ENCODE data around the gene EIF4B. TPM values are rescaled to one million over a fixed set of nuclear protein-coding genes. Genes with fewer than 3 reads are reported as not detected.
A peak's percentile ranks its signal among the peaks of the same experiment; 100 is the strongest.

EIF4B gene
- total RNA-seq = 100 to 1,000 TPM; 367 to 585 (median 537) TPM

DNA sequence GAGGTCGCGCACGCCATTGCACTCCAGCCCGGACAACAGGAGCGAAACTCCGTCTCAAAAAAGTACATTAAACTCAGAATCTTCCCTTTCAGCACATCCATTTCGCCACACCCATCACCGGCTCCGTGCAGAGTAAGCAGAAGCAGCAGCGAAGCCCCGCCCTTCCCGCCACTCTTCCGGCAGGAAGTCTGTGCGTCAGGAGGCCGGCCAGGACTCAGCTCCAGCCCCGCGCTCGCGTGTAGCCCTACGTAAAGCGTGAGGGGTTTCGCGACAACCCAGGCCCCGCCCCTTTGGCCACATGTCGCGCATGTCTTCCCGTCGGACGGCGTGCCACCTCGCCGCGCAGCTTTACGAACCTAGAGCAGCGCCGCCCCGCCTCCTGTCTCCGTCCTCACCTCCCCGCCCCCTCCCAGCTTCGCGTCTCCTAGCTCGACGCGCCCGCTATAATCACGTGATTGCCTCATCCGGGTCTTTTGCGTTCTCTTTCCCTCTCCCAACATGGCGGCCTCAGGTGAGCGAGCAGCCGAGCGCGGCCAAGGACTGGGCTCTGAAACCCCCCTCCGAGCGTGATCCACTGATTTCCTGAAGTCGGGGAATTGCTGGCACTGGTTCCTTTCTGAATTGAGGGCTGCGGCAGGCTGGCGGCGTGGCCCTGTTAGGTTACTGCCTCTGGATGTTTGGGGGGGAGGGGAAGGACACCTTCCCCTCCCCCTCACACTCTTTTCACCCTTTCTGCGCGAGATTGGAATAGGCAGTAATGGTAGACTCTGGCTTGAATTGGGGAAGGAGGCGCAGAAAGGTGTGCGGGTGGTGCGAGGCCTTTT lies at the start of gene EIF4B:
EIF4B (plus strand) TSS at position 471 of the 824 bp plus-strand sequence; CDS start at position 499, 28 bp downstream.
- peaks cover 11 to 27% of the 10 kb centered on the region in 2 donors for H3K4me1 ChIP-seq (replicated peaks in 1 of 2)
- H3K4me3 ChIP-seq = peak within 1 kb of the TSS; percentile 57 to 94 (median 82)
- ATAC-seq (replicated peaks in 6 of 8) = peak; percentile 84 to 94 (median 92)
- peak within 1 kb of the TSS; percentile 98 for H3K27ac ChIP-seq
- in situ Hi-C loops (cut with MboI; ENCODE audit: low pct_unique_long_range_greater_than_20kb in 2 of 9, low sequenced_read_pairs in 9 of 9, unreplicated experiment in 9 of 9) = no loop called here
- WGBS, 10 experiments = 0 to 2% (median 0%) methylated on average over 5 to 11 of the region's 64 CpGs; no CpG with 5 or more reads in 5 of the 10 experiments

- in situ Hi-C loops (cut with MboI; ENCODE audit: low pct_unique_long_range_greater_than_20kb in 2 of 9, low sequenced_read_pairs in 9 of 9, unreplicated experiment in 9 of 9) = no loop called here
- no peak overlapping the region for H3K27ac ChIP-seq
- no peaks in the 10 kb centered on the region for H3K4me1 ChIP-seq (replicated peaks in 1 of 2)
- no peak overlapping the region for H3K4me3 ChIP-seq
- WGBS, 10 experiments = 20 to 78% (median 50%) methylated on average over 1 to 4 of the region's 5 CpGs; no CpG with 5 or more reads in 2 of the 10 experiments
- ATAC-seq (replicated peaks in 6 of 8) = no peak
These were observed 49.3 kb upstream of the EIF4B start for GRCh38 chr12:52956987-52957386.

- Histone ChIP-seq H3K4me1 (replicated peaks in 1 of 2) (peaks cover 0 to 11% of the 10 kb centered on the region in 2 donors), H3K27ac (no peak overlapping the region), H3K4me3 (no peak overlapping the region)
- 60 to 100% (median 82%) methylated on average over 1 to 9 of the region's 19 CpGs; no CpG with 5 or more reads in 1 of the 10 experiments for WGBS, 10 experiments
- in situ Hi-C loops (cut with MboI; ENCODE audit: low pct_unique_long_range_greater_than_20kb in 2 of 9, low sequenced_read_pairs in 9 of 9, unreplicated experiment in 9 of 9) = no loop called here
- peak in 4 of 8 experiments; percentile 21 to 48 (median 34) for ATAC-seq (replicated peaks in 6 of 8)
These were observed 41.5 kb upstream of the EIF4B start for GRCh38 chr12:52964556-52965336.

GRCh38 chr12:52965337-52965731 lies 40.9 kb upstream of the EIF4B start:
- H3K27ac ChIP-seq = no peak overlapping the region
- peak in 4 of 8 experiments; percentile 22 to 86 (median 48) for ATAC-seq (replicated peaks in 6 of 8)
- peaks cover 0 to 11% of the 10 kb centered on the region in 2 donors for H3K4me1 ChIP-seq (replicated peaks in 1 of 2)
- WGBS, 10 experiments = 24 to 60% methylated on average over 2 to 3 of the region's 28 CpGs; no CpG with 5 or more reads in 8 of the 10 experiments
- H3K4me3 ChIP-seq = no peak overlapping the region
- in situ Hi-C loops (cut with MboI; ENCODE audit: low pct_unique_long_range_greater_than_20kb in 2 of 9, low sequenced_read_pairs in 9 of 9, unreplicated experiment in 9 of 9) = no loop called here

GRCh38 chr12:52969166-52969795 lies 37.0 kb upstream of the EIF4B start:
- H3K4me1 ChIP-seq (replicated peaks in 1 of 2) = peaks cover 0 to 11% of the 10 kb centered on the region in 2 donors
- no peak for ATAC-seq (replicated peaks in 6 of 8)
- 42 to 100% (median 72%) methylated on average over 1 to 9 of the region's 12 CpGs for WGBS, 10 experiments
- no peak overlapping the region for H3K4me3 ChIP-seq
- H3K27ac ChIP-seq = no peak overlapping the region
- in situ Hi-C loops (cut with MboI; ENCODE audit: low pct_unique_long_range_greater_than_20kb in 2 of 9, low sequenced_read_pairs in 9 of 9, unreplicated experiment in 9 of 9) = no loop called here

DNA sequence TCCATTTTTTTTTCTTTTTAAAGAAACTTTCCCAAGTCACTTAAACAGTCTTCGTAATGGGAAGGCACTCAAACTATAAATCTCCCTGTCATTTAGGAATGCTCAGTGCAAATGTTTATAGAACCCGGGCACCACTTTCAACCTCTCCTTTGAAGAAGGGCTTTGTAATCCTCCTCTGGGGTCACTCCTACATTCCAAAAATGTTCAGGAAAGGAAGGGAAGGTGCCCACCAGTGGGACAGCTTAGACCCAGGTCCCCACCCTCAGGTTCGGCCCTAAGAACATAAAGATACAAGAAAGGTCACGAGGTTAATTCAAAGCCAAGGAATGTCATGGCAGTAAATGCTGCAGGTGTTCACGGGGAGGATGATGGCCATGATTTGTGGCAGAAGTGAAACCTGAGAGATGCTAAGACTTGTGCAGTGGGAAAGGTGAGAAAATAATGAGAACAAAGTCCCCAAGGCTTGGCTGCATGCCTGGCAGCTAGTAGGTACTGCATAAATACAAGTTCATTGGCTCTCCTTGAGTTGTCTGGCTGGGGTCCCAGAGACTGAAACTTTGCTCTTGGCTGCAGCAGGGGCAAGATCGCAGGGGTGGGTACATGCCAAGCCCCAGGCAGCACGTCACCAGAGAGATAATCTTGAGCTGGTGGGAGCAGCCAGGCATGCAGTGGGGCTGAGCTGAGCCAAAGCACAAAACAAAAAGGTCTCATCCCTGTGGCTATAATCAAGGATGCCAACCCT lies 36.3 kb upstream of the EIF4B start:
- Histone ChIP-seq H3K27ac (no peak overlapping the region), H3K4me1 (replicated peaks in 1 of 2) (peaks cover 0 to 11% of the 10 kb centered on the region in 2 donors), H3K4me3 (no peak overlapping the region)
- WGBS, 10 experiments = 23 to 80% (median 47%) methylated on average over 1 to 7 of the region's 7 CpGs; no CpG with 5 or more reads in 1 of the 10 experiments
- in situ Hi-C loops (cut with MboI; ENCODE audit: low pct_unique_long_range_greater_than_20kb in 2 of 9, low sequenced_read_pairs in 9 of 9, unreplicated experiment in 9 of 9) = loop anchor here in 1 of 9 experiments (10.0 kb wide), 1 partner anchor 85 kb away; no protein-coding TSS in a partner anchor
- ATAC-seq (replicated peaks in 6 of 8) = peak in 3 of 8 experiments; percentile 42 to 92 (median 57)

- H3K4me3 ChIP-seq = no peak overlapping the region
- 25 to 87% (median 64%) methylated on average over 1 to 7 of the region's 8 CpGs for WGBS, 10 experiments
These were observed 34.5 kb upstream of the EIF4B start for GRCh38 chr12:52971679-52972329.

GRCh38 chr12:52975204-52975603 lies 31.1 kb upstream of the EIF4B start:
- WGBS, 10 experiments = 60 to 100% (median 100%) methylated on average over 1 to 2 of the region's 3 CpGs; no CpG with 5 or more reads in 7 of the 10 experiments
- ATAC-seq (replicated peaks in 6 of 8) = no peak
- peaks cover 0 to 7% of the 10 kb centered on the region in 2 donors for H3K4me1 ChIP-seq (replicated peaks in 1 of 2)
- no peak overlapping the region for H3K27ac ChIP-seq
- no peak overlapping the region for H3K4me3 ChIP-seq
- in situ Hi-C loops (cut with MboI; ENCODE audit: low pct_unique_long_range_greater_than_20kb in 2 of 9, low sequenced_read_pairs in 9 of 9, unreplicated experiment in 9 of 9) = loop anchor here in 5 of 9 experiments (10.0 to 25.0 kb wide), 5 partner anchors 90 to 838 kb away; partner anchors contain the start of genes KRT84 (in 2 of the 5) and KRT85 (in 1 of the 5)

More at GRCh38 chr12:52971679-52972329, 34.5 kb upstream of the EIF4B start:
- H3K27ac ChIP-seq = no peak overlapping the region
- H3K4me1 ChIP-seq (replicated peaks in 1 of 2) = peaks cover 0 to 9% of the 10 kb centered on the region in 2 donors
- in situ Hi-C loops (cut with MboI; ENCODE audit: low pct_unique_long_range_greater_than_20kb in 2 of 9, low sequenced_read_pairs in 9 of 9, unreplicated experiment in 9 of 9) = loop anchor here in 1 of 9 experiments (10.0 kb wide), 1 partner anchor 87 kb away; no protein-coding TSS in a partner anchor
- ATAC-seq (replicated peaks in 6 of 8) = peak in 3 of 8 experiments; percentile 66 to 94 (median 91)

DNA sequence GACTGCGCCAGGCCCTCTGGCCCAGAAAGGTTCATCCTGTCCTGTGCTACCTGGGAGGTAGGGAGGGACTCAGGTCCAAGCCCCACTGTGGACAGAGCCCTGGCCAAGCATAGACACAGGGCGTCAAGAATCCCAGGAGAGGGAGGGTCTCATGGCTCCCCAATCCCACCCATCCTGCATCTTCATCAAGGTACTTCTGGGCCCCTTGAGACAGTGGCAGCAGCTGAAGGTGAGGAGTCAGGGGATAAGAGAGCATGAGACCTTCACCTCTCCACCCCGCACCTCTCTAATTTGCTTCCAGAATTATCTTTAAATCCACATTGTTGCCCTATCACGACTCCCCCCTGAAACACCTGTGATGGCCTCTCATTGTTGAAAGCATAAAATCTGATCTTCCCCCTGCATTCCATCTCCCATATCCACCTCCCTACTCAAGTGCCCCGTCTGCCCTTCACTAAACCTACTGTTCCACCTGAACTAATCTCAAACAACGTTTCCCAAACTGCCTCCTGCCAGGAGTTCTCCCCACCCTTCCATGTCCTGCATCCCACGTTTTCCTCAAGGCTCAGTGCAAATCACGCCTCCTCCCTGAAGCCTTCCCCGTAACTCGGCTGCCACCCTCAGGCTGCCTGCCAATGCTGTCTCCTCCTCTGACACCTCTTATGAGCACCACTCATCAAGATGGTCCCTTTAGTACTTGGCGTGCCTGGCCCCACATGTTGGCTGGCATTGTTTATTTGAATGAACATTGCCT lies 30.3 kb upstream of the EIF4B start:
- Histone ChIP-seq H3K4me1 (replicated peaks in 1 of 2) (peaks cover 0 to 7% of the 10 kb centered on the region in 2 donors), H3K27ac (no peak overlapping the region), H3K4me3 (no peak overlapping the region)
- in situ Hi-C loops (cut with MboI; ENCODE audit: low pct_unique_long_range_greater_than_20kb in 2 of 9, low sequenced_read_pairs in 9 of 9, unreplicated experiment in 9 of 9) = loop anchor here in 5 of 9 experiments (10.0 to 25.0 kb wide), 5 partner anchors 91 to 839 kb away; partner anchors contain the start of genes KRT84 (in 2 of the 5) and KRT85 (in 1 of the 5)
- peak in 2 of 8 experiments; percentile 40 to 41 for ATAC-seq (replicated peaks in 6 of 8)
- 19 to 100% (median 45%) methylated on average over 2 to 8 of the region's 11 CpGs; no CpG with 5 or more reads in 4 of the 10 experiments for WGBS, 10 experiments

DNA sequence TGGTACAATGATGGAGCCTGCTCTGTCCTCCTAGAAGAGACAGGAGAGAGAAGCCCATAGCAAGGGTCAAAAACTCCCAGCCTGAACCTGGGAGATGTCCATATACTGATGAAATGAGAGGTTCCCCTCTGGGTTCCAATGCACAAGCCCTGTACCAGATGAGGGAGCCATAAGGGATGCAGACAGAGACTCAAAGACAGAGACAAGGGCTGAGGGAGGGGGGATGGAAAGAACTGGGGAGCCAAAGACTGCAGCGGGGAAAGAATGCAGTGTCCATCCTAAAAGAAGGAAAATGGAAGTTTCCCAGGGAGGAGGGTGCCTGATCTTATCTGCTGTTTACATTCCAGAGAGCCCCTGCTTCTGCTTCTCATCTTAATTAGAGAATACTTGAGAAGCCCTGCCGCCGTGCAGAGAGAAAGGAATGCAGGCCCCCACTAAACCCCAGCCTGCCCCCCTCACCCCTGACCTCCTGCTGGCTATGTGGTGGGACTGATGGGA lies 29.6 kb upstream of the EIF4B start:
- WGBS, 10 experiments = 0 to 100% (median 27%) methylated on average over 1 to 2 of the region's 3 CpGs; no CpG with 5 or more reads in 7 of the 10 experiments
- ATAC-seq (replicated peaks in 6 of 8) = no peak

More for the DNA sequence above, 29.6 kb upstream of the EIF4B start:
- Histone ChIP-seq H3K4me1 (replicated peaks in 1 of 2) (peaks cover 0 to 7% of the 10 kb centered on the region in 2 donors), H3K4me3 (no peak overlapping the region), H3K27ac (no peak overlapping the region)
- in situ Hi-C loops (cut with MboI; ENCODE audit: low pct_unique_long_range_greater_than_20kb in 2 of 9, low sequenced_read_pairs in 9 of 9, unreplicated experiment in 9 of 9) = loop anchor here in 5 of 9 experiments (10.0 to 25.0 kb wide), 5 partner anchors 92 to 839 kb away; partner anchors contain the start of genes KRT84 (in 2 of the 5) and KRT85 (in 1 of the 5)

Data from motor neuron (in vitro differentiated cells).